Panc1 (cell line): ENCODE measurements around the gene TNNC1. TPM values are rescaled to one million over a fixed set of nuclear protein-coding genes. Genes with fewer than 3 reads are reported as not detected.

Source experiments
- ATAC-seq: fragments of 200-7000 bp; cut with Tn5 transposase; 2 replicates; pipeline ENCODE4 v1.9.1; 2020; ENCODE audit warnings: mild to moderate bottlenecking, moderate library complexity
- BruUV-seq: library from RNA; stranded (reverse); fragments of 400-500 nt; replicated peaks from 2 replicates; lab custom pipeline; 2021; lab: Mats Ljungman, UMichigan
- CTCF ChIA-PET: fragments of 300-600 bp; sonication (Branson Sonifier 250); formaldehyde crosslinking; loops from one replicate; lab custom pipeline; 2022; ENCODE audit warnings: antibody characterized with exemption; lab: Charles Lee
- POLR2A ChIA-PET: fragments of 300-600 bp; sonication (Branson Sonifier 250); formaldehyde crosslinking; loops from one replicate; lab custom pipeline; 2022; ENCODE audit warnings: antibody characterized with exemption; lab: Charles Lee
- DNase-seq: peaks from one replicate; pipeline ENCODE4 v3.0.0-alpha.2; 2010; ENCODE audit warnings: low read depth, low spot score
- H3K27ac ChIP-seq: 2 replicates; pipeline ENCODE4 v1.5.1; 2011; ENCODE audit warnings: mild to moderate bottlenecking, low read length, inconsistent platforms
- H3K27me3 ChIP-seq: fragments of 200-500 bp; sonication (Bioruptor generic); 2 replicates; pipeline ENCODE4 v1.6.0; 2014; ENCODE audit warnings: low read length, inconsistent platforms; ENCODE audit not compliant: control insufficient read depth, insufficient read depth
- H3K36me3 ChIP-seq: fragments of 200-500 bp; sonication (Bioruptor generic); 2 replicates; pipeline ENCODE4 v1.5.1; 2014; ENCODE audit warnings: inconsistent platforms, mild to moderate bottlenecking, low read length, moderate library complexity; ENCODE audit not compliant: control insufficient read depth, insufficient read depth
- H3K4me1 ChIP-seq: 2 replicates; pipeline ENCODE4 v1.5.1; 2011; ENCODE audit warnings: inconsistent platforms, mild to moderate bottlenecking, low read length, moderate library complexity; ENCODE audit not compliant: control insufficient read depth, insufficient read depth
- H3K4me3 ChIP-seq, 2 experiments: 2 replicates each; pipeline ENCODE4 v1.5.1; 2011 to 2012; ENCODE audit warnings: low read depth in 2 of 2, low read length in 2 of 2, mild to moderate bottlenecking in 2 of 2, inconsistent platforms in 1 of 2, moderate library complexity in 1 of 2
- H3K9me3 ChIP-seq: fragments of 200-500 bp; sonication (Bioruptor generic); 2 replicates; pipeline ENCODE4 v1.5.1; 2014; ENCODE audit warnings: low read depth, mild to moderate bottlenecking, inconsistent platforms, low read length, moderate library complexity; ENCODE audit not compliant: control insufficient read depth, insufficient read depth
- POLR2AphosphoS5 ChIP-seq: IDR thresholded peaks from 2 replicates; pipeline ENCODE4 v1.6.1; 2012; ENCODE audit warnings: mild to moderate bottlenecking, low read depth, low read length, moderate library complexity
- SIN3A ChIP-seq: IDR thresholded peaks from 2 replicates; pipeline ENCODE4 v1.6.1; 2012; ENCODE audit warnings: low read depth, mild to moderate bottlenecking, low read length, moderate library complexity, borderline replicate concordance; ENCODE audit not compliant: insufficient read depth
- TCF7L2 ChIP-seq: IDR thresholded peaks from 2 replicates; pipeline ENCODE4 v1.6.1; 2011; ENCODE audit warnings: mild to moderate bottlenecking, low read depth, low read length, inconsistent platforms
- in situ Hi-C: cut with HindIII; loops from 2 replicates; pipeline ENCODE4 v1.10.0; 2016; ENCODE audit warnings: low sequenced_read_pairs, low pct_unique_long_range_greater_than_20kb
- intact Hi-C: fragments of 100-400 bp; cut with micrococcal nuclease; formaldehyde crosslinking; loops from one replicate; pipeline ENCODE4 v1.10.0; 2022; ENCODE audit not compliant: unreplicated experiment
- total RNA-seq: library from RNA; stranded (reverse); gene quantifications from one replicate; pipeline ENCODE4 v1.2.1, GENCODE V29; 2021; ENCODE audit not compliant: unreplicated experiment
- TF ChIP-seq, protein P1 (sequence below), 2 experiments: IDR thresholded peaks; 2 replicates each; pipeline ENCODE4 v1.6.1; 2011 to 2012; ENCODE audit warnings: low read depth in 2 of 2, control low read depth in 1 of 2, low read length in 1 of 2, mild to moderate bottlenecking in 1 of 2, moderate library complexity in 1 of 2; ENCODE audit not compliant: insufficient read depth in 1 of 2
- TF ChIP-seq, protein P2 (sequence below): fragments of 450-650 bp; IDR thresholded peaks from 2 replicates; pipeline ENCODE4 v1.5.1; 2017; ENCODE audit warnings: mild to moderate bottlenecking

Gene TNNC1
- total RNA-seq, 1 experiment from 2014 or later: 5.2 TPM

DNA sequence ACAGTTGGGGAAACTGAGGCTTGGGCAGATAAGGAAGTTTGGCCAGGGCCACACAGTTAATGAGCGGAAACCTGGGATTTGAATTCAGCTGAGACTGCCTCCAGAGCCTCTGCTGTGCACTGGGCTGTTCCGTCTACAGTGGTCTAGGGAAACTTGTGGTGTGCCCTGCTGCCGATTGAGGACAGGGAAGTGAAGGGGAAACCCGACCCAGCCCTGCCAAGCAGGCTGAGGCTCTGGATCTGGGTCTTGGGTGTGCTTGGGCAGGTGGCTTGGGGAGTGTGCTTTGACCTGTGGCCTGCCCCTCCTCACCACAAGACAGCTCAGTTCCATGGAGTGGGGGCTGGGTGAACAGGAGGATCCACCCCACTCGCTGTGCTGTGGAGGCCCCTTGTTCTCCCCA, 19.2 kb upstream of the TNNC1 start:
- intact Hi-C loops (no loop called here), in situ Hi-C loops (no loop called here)
- TF ChIP-seq POLR2AphosphoS5 (no peak), SIN3A (no peak), TCF7L2 (no peak)
- TF ChIP-seq, protein P1, sequence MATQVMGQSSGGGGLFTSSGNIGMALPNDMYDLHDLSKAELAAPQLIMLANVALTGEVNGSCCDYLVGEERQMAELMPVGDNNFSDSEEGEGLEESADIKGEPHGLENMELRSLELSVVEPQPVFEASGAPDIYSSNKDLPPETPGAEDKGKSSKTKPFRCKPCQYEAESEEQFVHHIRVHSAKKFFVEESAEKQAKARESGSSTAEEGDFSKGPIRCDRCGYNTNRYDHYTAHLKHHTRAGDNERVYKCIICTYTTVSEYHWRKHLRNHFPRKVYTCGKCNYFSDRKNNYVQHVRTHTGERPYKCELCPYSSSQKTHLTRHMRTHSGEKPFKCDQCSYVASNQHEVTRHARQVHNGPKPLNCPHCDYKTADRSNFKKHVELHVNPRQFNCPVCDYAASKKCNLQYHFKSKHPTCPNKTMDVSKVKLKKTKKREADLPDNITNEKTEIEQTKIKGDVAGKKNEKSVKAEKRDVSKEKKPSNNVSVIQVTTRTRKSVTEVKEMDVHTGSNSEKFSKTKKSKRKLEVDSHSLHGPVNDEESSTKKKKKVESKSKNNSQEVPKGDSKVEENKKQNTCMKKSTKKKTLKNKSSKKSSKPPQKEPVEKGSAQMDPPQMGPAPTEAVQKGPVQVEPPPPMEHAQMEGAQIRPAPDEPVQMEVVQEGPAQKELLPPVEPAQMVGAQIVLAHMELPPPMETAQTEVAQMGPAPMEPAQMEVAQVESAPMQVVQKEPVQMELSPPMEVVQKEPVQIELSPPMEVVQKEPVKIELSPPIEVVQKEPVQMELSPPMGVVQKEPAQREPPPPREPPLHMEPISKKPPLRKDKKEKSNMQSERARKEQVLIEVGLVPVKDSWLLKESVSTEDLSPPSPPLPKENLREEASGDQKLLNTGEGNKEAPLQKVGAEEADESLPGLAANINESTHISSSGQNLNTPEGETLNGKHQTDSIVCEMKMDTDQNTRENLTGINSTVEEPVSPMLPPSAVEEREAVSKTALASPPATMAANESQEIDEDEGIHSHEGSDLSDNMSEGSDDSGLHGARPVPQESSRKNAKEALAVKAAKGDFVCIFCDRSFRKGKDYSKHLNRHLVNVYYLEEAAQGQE (IDR thresholded peaks at IDR 0.05; ENCODE audit: insufficient read depth in 1 of 2, low read depth in 2 of 2, low read length in 1 of 2): no peak
- TF ChIP-seq, protein P2, sequence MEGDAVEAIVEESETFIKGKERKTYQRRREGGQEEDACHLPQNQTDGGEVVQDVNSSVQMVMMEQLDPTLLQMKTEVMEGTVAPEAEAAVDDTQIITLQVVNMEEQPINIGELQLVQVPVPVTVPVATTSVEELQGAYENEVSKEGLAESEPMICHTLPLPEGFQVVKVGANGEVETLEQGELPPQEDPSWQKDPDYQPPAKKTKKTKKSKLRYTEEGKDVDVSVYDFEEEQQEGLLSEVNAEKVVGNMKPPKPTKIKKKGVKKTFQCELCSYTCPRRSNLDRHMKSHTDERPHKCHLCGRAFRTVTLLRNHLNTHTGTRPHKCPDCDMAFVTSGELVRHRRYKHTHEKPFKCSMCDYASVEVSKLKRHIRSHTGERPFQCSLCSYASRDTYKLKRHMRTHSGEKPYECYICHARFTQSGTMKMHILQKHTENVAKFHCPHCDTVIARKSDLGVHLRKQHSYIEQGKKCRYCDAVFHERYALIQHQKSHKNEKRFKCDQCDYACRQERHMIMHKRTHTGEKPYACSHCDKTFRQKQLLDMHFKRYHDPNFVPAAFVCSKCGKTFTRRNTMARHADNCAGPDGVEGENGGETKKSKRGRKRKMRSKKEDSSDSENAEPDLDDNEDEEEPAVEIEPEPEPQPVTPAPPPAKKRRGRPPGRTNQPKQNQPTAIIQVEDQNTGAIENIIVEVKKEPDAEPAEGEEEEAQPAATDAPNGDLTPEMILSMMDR: no peak
- Histone ChIP-seq H3K36me3 (peaks cover 3% of the 10 kb centered on the region; the same call in 1 of the 2 replicates), H3K27me3 (no peaks in the 10 kb centered on the region), H3K4me1 (no peaks in the 10 kb centered on the region), H3K9me3 (no peaks in the 10 kb centered on the region), H3K27ac (no peak overlapping the region), H3K4me3 (no peak overlapping the region)
- DNase-seq: no peak
- ChIA-PET CTCF (no interaction called here), POLR2A (no interaction called here)
- no peak for ATAC-seq
- BruUV-seq: no TSS peak

DNA sequence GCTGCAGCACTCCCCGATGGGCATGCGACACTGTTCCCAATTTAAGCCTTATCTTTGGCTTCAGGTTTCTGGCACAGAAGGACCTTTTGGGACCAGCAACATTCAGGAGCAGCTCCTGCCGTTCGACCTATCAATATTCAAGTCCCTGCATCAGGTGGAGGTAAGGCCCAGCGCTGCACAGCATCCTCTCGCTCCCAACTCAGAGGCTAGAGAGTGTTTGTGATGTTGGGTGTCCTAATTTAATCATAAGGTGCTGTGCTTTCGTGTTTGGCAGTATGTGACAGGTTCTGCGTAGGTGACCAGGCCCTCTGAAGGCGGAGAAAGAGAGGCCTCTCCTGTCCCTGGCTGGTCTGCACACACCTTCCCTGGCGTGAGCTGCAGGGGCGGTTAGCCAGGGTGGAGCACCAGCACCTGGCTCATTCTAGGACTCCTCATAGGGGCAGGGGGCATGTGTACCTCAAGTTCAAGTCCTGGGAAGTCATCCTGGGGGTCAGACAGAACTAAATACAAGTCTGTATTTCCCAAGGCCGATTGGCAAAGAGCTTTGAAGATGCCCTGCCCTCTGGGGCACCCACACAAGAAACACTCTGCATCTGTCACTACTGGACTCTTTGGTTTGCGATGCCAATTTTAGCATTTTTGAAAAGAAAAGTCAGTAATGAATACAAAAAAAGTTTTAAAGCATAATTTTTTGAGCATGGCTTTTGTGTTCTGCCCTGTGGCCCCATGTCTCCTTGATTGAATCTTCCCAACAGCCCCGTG, 18.6 kb upstream of the TNNC1 start:
- in situ Hi-C loops: no loop called here
- Histone ChIP-seq H3K27me3 (no peaks in the 10 kb centered on the region), H3K4me1 (no peaks in the 10 kb centered on the region), H3K9me3 (no peaks in the 10 kb centered on the region), H3K4me3 (no peak overlapping the region), H3K27ac (no peak overlapping the region), H3K36me3 (peaks cover 3% of the 10 kb centered on the region; the same call in 1 of the 2 replicates)
- intact Hi-C loops: no loop called here
- DNase-seq (no peak), ATAC-seq (no peak)
- no TSS peak for BruUV-seq
- TF ChIP-seq SIN3A: no peak
- TF ChIP-seq, protein P2: peak; percentile 54; the same call in 1 of the 2 replicates
- POLR2A ChIA-PET: no interaction called here
- CTCF ChIA-PET: interaction anchor here (0.6 kb wide), 1 partner anchor 37 kb away, joined by 3 read pairs; no protein-coding TSS in a partner anchor
